GM12891 (cell line): ENCODE measurements around the gene MED28.
"Not testable (repeated sequence)": the region's sequence is repeated elsewhere in the genome, so short reads cannot be mapped to it uniquely, and the experiment has no call there.

ENCODE experiments used
- DNase-seq: peaks from one replicate; pipeline ENCODE4 v3.0.0; 2011; ENCODE audit warnings: low spot score; ENCODE audit not compliant: insufficient read length
- FAIRE-seq: peaks from 2 replicates; lab custom pipeline; 2011; peaks lifted over from hg19 to GRCh38; lab: Jason Lieb, UNC
- PAX5 ChIP-seq: IDR thresholded peaks from 2 replicates; pipeline ENCODE4 v1.6.1; 2011; ENCODE audit warnings: low read length, moderate library complexity, mild to moderate bottlenecking; ENCODE audit not compliant: insufficient read depth, severe bottlenecking
- POLR2A ChIP-seq: IDR thresholded peaks from 2 replicates; pipeline ENCODE4 v1.6.1; 2011; ENCODE audit warnings: low read depth, low read length, control low read depth
- POLR2AphosphoS5 ChIP-seq: IDR thresholded peaks from 2 replicates; pipeline ENCODE4 v1.6.1; 2011; ENCODE audit warnings: low read depth, low read length, control low read depth
- POU2F2 ChIP-seq: IDR thresholded peaks from 2 replicates; pipeline ENCODE4 v1.6.1; 2011; ENCODE audit warnings: low read depth, mild to moderate bottlenecking, control low read depth, low read length, moderate library complexity
- SPI1 ChIP-seq: IDR thresholded peaks from 2 replicates; pipeline ENCODE4 v1.6.1; 2011; ENCODE audit warnings: low read depth, low read length, control low read depth
- TAF1 ChIP-seq: IDR thresholded peaks from 2 replicates; pipeline ENCODE4 v1.6.1; 2011; ENCODE audit warnings: low read depth, low read length, control low read depth

MED28 gene

GRCh38 chr4:17639136-17639535 is 24.7 kb downstream of the MED28 start:
- no peak for TF ChIP-seq PAX5
- no peak for TF ChIP-seq POLR2AphosphoS5
- no peak for TF ChIP-seq TAF1
- no peak for TF ChIP-seq POU2F2
- TF ChIP-seq POLR2A, result no peak
- no peak for TF ChIP-seq SPI1
- no peak for DNase-seq
- no peak for FAIRE-seq

GRCh38 chr4:17642398-17642783 is 27.9 kb downstream of the MED28 start:
- TF ChIP-seq SPI1 (no peak), POLR2AphosphoS5 (no peak), POU2F2 (no peak), PAX5 (no peak), TAF1 (no peak), POLR2A (no peak)
- no peak for FAIRE-seq
- DNase-seq, result no peak

DNA sequence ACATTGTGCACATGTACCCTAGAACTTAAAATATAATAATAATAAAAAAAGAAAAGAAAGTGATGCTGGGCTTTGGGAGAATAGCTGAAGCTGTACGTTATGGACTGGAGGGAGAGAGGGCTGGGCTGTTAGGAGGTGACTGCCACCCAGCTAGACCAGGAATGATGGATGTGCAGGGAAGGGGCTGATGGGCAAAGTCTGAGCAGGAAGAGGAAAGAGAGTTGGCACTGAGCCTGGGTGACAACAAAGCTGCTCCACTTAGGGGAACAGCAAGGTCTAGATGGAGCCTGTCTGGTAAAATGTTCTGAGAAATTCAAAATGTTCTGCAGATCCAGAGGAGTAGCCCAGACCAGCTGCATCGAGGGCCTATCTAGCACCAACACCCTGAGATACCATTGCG is 32.3 kb downstream of the MED28 start:
- DNase-seq, result no peak
- no peak for TF ChIP-seq PAX5
- no peak for TF ChIP-seq POLR2A
- TF ChIP-seq POU2F2, result no peak
- no peak for TF ChIP-seq TAF1
- TF ChIP-seq SPI1, result no peak
- TF ChIP-seq POLR2AphosphoS5, result no peak
- FAIRE-seq, result no peak

GRCh38 chr4:17647176-17647806 is 32.9 kb downstream of the MED28 start:
- FAIRE-seq, result no peak
- DNase-seq, result no peak
- TF ChIP-seq SPI1 (no peak), POU2F2 (no peak), PAX5 (no peak), POLR2A (no peak), POLR2AphosphoS5 (no peak), TAF1 (no peak)

- FAIRE-seq (no peak), DNase-seq (no peak)
- TF ChIP-seq SPI1 (no peak), POLR2A (no peak), POLR2AphosphoS5 (no peak), TAF1 (no peak), PAX5 (no peak), POU2F2 (no peak)
Measured at GRCh38 chr4:17647927-17648326, 33.5 kb downstream of the MED28 start.

DNA sequence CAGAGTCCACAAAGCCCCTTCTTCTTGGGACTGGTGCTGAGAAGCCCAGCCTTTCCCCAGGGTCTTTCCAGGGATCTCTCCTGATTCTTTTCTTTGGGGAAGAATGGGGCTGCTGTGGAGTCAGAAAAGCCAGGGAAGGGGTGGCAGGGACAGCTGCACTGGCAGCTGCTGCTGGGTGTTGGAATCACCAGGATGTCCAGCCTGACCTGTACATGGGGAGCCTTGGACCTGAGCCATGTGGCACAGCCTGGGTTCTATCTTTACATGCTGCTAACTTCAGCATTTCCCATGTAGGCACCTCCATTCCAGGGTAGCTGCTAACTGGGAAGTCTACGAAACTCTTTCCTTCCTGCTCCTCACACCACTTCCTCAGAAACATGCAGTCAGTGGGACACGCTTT is 36.0 kb downstream of the MED28 start:
- no peak for DNase-seq
- no peak for FAIRE-seq
- no peak for TF ChIP-seq SPI1
- TF ChIP-seq POLR2A, result no peak
- TF ChIP-seq POU2F2, result no peak
- no peak for TF ChIP-seq PAX5
- no peak for TF ChIP-seq TAF1
- no peak for TF ChIP-seq POLR2AphosphoS5

DNA sequence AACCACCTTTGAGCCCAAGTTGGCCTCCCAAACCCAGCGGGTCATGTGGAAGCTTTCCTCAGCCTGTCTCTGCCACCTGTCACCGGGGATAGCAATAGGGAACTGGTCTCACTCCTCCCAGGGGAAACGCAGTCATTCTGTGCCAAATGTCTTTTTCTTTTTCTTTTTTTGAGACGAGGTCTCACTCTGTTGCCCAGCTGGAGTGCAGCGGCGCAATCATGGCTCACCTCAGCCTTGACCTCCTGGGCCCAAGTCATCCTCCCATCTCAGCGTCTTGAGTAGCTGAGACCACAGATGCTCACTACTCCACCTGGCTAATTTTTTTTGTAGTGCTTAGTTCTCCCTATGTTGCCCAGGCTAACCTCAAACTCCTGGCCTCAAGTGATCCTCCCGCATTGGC is 40.3 kb downstream of the MED28 start:
- TF ChIP-seq TAF1, result no peak
- TF ChIP-seq POLR2AphosphoS5, result no peak
- no peak for TF ChIP-seq PAX5
- TF ChIP-seq POU2F2, result no peak
- TF ChIP-seq SPI1, result no peak
- TF ChIP-seq POLR2A, result no peak
- FAIRE-seq, result no peak
- no peak for DNase-seq

DNA sequence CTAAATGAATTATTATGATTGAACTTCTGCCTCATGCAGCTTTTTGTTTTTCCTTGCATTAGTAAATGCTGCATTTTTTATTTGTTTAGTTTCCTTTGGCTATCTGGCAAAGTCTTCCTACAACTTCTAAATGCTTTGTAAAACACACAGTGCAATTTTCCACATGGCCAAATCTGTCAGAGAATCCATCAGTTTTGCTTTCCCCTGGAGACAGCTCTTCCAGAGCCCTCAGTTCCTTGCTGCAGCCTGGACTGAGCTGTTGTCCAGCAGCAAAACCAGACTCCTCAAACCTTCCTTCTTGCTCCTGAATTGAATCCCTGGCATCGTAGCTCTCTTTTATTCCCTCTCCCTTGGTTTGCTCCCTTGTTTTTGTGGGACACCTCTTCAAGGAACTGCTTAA is 42.6 kb downstream of the MED28 start:
- FAIRE-seq (no peak), DNase-seq (no peak)
- TF ChIP-seq PAX5, result no peak
- TF ChIP-seq SPI1, result no peak
- no peak for TF ChIP-seq POLR2AphosphoS5
- TF ChIP-seq TAF1, result no peak
- no peak for TF ChIP-seq POU2F2
- no peak for TF ChIP-seq POLR2A

GRCh38 chr4:17657849-17658248 is 43.4 kb downstream of the MED28 start:
- DNase-seq (no peak), FAIRE-seq (no peak)
- TF ChIP-seq POLR2AphosphoS5 (no peak), PAX5 (no peak), TAF1 (no peak), POLR2A (no peak), POU2F2 (no peak), SPI1 (no peak)

- FAIRE-seq, DNase-seq: not testable (repeated sequence)
Measured at GRCh38 chr4:17659196-17659595, 44.8 kb downstream of the MED28 start.

GRCh38 chr4:17662694-17663093 is 48.3 kb downstream of the MED28 start:
- FAIRE-seq, result no peak
- no peak for DNase-seq
- TF ChIP-seq POLR2AphosphoS5 (no peak), TAF1 (no peak), POLR2A (no peak), PAX5 (no peak), SPI1 (no peak), POU2F2 (no peak)
